IMR-90 (cell line): ENCODE data around the gene DPEP2NB.

Experiments used
- CEBPB ChIP-seq: IDR thresholded peaks from 2 replicates; pipeline ENCODE4 v1.6.1; 2012; ENCODE audit warnings: low read depth, low read length, improper control_type of control experiment
- MAFK ChIP-seq: IDR thresholded peaks from 2 replicates; pipeline ENCODE4 v1.6.1; 2012; ENCODE audit warnings: low read depth, low read length, improper control_type of control experiment
- POLR2A ChIP-seq: IDR thresholded peaks from 2 replicates; pipeline ENCODE4 v1.6.1; 2012; ENCODE audit warnings: mild to moderate bottlenecking, low read depth, low read length
- TF ChIP-seq, protein P1 (sequence below): conservative IDR thresholded peaks from 2 replicates; pipeline ENCODE4 v1.5.1; 2012; ENCODE audit warnings: mild to moderate bottlenecking, low read depth, low read length, improper control_type of control experiment

GRCh38 chr16:67968400-67969253, 47.1 kb downstream of the DPEP2NB start, which contains the start of gene SLC12A4:
- TF ChIP-seq, protein P1, sequence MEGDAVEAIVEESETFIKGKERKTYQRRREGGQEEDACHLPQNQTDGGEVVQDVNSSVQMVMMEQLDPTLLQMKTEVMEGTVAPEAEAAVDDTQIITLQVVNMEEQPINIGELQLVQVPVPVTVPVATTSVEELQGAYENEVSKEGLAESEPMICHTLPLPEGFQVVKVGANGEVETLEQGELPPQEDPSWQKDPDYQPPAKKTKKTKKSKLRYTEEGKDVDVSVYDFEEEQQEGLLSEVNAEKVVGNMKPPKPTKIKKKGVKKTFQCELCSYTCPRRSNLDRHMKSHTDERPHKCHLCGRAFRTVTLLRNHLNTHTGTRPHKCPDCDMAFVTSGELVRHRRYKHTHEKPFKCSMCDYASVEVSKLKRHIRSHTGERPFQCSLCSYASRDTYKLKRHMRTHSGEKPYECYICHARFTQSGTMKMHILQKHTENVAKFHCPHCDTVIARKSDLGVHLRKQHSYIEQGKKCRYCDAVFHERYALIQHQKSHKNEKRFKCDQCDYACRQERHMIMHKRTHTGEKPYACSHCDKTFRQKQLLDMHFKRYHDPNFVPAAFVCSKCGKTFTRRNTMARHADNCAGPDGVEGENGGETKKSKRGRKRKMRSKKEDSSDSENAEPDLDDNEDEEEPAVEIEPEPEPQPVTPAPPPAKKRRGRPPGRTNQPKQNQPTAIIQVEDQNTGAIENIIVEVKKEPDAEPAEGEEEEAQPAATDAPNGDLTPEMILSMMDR, result no peak
- TF ChIP-seq POLR2A, result peak; percentile 75
- no peak for TF ChIP-seq CEBPB
- TF ChIP-seq MAFK, result no peak
